ENCODE results near the gene KRTAP10-6. TPM values are rescaled to one million over a fixed set of nuclear protein-coding genes. Genes with fewer than 3 reads are reported as not detected.
"Not testable (repeated sequence)": the region's sequence is repeated elsewhere in the genome, so short reads cannot be mapped to it uniquely, and the experiment has no call there.

KRTAP10-6 gene
- total RNA-seq, result not detected

- POLR2A ChIA-PET, result no interaction called here
- CTCF ChIA-PET, result no interaction called here
Observed at GRCh38 chr21:44592446-44593311, at the start of gene KRTAP10-6. Gene KRTAP10-6, minus strand, starts transcription at chr21:44592505. Its CDS starts 21 bp downstream, at chr21:44592484.

DNA sequence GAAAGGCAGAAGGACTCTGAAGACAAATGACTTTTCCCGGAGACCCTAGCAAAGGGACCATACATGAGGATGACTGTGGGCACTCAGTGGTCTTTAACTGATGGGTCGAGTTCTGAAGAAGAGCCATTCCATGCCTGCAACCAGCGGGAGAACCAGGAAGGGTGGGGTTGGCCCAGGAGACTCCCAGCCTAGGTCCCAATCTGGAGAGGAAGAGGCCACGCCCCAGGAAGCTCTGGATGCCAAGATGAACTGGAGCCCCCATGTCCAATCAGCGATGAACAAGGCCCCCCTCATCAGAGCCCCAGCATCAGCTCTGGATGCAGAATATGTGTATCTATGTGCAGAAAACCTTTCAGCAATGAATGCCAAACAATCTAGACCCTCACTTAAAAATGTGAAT lies 48.5 kb upstream of the KRTAP10-6 start:
- CTCF ChIA-PET, result no interaction called here
- POLR2A ChIA-PET, result no interaction called here

DNA sequence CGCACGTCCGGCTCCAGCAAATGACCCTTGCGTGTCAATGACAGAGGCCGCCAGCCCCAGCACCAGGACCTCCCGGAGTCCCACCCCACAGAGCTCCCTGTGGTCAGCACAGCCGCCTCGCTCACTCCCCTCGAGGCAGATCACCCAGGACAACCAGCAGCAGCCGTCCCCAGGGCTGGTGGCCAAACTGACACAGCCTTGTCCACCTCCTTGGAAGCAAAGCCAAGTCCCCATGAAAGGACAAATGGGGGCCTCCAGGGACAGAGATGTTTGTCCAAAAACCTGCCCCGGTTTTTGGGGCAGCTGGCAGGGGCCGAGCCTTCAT lies 47.0 kb upstream of the KRTAP10-6 start:
- CTCF ChIA-PET, result no interaction called here
- POLR2A ChIA-PET, result no interaction called here

DNA sequence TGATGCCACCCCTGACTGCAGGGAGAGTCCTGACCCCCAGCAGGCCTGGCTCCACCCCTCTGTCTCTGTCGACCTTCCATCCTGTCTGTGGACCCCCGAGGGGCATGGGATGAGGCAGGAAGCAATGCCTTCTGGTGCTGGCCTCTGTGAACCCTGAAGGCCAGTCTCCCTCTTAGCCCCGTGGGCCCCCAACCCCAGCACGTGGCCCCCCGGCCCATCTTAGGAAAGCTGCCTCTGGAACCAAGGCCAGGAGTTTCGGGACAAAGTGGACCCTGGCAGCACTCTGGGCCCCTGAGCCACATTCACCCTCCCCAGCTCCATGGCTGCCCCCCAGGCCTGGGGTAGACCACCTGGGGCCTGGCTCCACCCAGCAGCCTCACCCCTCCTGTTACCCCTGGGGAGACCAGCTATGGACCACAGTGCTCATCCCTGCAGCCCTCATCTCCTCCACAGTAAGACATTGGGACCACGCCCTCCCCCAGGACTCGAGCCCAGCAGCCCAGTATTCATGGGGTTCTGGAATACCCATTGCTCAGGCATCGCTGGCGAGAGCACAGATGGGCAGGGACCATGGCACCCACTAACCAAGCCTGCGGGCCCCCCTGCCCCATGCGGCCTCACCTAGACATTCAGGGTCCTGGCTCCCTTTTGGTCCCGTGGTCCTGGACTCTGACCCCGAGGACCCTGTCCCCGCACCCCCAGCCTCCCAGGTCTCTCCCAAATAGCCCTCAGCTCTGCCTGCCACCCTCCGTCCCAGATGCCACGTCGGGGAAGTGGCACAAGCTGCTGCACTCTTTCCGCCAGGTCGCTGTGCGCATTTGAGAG lies 46.4 kb upstream of the KRTAP10-6 start:
- CTCF ChIA-PET, POLR2A ChIA-PET: not testable (repeated sequence)

- POLR2A ChIA-PET, CTCF ChIA-PET: not testable (repeated sequence)
Observed at GRCh38 chr21:44637851-44638348, 45.6 kb upstream of the KRTAP10-6 start.

DNA sequence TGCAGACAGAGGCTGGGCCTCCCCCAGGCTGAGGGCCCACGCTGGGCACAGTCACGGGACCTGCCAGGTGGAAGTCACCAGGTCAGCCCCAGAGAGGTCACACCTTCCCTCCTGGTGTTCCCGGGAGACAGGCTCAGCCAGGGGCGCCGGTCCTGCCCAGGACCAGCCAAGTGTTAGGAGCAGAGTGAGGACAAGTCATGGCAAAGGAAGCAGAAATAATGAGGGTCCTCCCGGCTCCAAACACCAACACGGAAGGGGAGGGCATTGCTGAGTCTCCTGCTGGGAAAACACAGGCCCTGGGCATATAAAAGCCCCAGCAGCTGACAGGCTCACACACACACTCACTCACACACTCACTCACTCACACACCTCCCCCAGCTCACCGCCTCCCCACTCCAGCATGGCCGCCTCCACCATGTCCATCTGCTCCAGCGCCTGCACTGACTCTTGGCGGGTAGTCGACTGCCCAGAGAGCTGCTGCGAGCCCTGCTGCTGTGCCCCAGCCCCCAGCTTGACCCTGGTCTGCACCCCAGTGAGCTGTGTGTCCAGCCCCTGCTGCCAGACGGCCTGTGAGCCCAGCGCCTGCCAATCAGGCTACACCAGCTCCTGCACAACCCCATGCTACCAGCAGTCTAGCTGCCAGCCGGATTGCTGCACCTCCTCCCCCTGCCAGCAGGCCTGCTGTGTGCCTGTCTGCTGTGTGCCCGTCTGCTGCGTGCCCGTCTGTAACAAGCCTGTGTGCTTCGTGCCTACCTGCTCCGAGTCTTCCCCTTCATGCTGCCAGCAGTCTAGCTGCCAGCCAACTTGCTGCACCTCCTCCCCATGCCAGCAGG lies 44.9 kb upstream of the KRTAP10-6 start, which contains the start of gene KRTAP10-10:
Gene KRTAP10-10 (plus strand): TSS at position 339 of the 833 bp plus-strand sequence. CDS start 62 bp downstream, at position 401.
- ChIA-PET POLR2A (no interaction called here), CTCF (no interaction called here)

DNA sequence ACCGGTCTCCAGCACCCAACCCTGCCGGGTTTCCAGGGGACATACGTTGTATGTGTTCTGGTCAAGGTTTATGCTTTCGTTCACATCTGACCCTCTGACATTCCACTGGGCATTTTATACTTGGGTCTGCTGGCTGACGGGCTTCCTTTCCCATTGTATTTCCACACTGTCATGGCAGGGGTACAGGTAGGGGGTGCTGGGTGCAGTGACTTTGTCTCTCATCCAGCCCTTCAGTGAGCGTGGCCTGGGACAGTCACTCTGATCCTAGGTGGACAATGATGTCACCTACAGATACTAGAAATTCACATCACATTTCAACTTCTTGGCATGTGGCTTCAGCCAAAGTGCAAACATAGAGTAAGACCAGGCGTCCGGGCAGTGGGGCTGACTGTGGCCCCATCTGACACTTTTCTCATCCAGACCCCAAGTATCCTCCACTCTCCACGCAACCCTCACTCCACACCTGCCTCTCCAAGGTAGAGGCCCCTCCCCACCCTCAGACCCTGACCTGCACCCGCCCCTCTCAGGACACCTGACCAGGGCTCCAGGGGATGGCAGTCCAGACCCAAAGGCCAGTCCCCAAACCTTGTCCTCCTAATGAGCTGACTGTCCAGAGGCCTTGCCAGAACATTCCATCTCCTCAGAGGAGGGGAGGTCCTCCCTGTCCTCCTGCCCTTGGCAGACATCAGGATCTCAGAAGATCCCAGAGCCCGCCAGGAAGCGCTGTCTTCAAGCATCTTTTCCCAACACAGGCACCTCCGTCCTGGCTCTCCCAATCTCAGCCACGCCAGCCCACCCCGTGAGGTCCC lies 44.1 kb upstream of the KRTAP10-6 start:
- ChIA-PET POLR2A (no interaction called here), CTCF (no interaction called here)

- ChIA-PET CTCF (no interaction called here), POLR2A (no interaction called here)
Observed at GRCh38 chr21:44632067-44632466, 39.8 kb upstream of the KRTAP10-6 start.

DNA sequence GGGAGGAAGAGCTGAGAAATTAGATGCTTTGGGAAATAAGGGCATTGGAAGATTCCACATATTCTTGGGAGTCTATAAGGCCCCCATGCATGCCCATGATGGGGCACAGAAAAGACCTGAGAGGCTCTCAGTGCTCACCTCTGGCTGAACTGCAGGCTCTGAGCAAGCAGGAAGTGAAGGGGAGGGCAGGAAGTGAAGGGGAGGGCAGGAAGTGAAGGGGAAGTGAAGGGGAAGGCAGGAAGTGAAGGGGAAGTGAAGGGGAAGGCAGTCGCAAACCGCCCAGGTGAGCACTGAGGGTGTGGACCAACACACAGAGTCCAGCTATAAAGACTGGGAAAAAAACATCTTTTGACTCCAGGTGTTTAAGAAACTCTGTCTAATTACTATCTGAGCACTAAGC lies 38.1 kb upstream of the KRTAP10-6 start:
- POLR2A ChIA-PET, result no interaction called here
- CTCF ChIA-PET, result no interaction called here

DNA sequence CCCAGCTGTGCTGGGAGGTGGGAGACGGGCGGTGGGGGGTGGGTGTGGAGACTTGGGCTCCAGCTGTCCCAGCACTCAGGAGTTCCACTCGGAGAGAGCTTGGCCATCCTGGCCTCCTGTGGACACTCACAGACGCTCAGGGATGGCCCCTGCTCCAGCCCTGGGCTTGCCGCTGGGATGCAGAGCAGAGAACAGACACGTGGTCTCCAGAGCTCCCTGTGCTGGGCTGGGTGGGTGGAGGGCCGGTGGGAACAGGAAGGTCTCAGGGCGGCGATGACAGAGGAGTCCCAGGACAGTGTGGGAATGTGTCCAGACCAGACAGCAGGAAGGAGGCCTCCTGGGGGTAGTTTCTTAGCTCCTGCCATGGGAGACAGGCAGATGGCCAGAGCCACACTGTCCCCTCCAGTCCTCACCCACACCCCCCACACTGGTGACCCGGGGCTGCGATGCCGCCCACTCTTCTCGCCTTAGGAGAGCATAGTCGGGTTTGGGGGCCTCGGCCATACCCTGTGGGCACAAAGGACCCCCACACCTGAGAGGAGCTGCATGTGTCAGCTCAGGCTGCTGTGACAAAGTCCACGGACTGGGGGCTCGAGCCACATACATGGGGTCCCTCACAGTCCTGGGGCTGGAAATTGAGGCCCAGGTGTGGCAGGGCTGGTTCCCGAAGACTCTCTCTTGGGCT lies 36.5 kb upstream of the KRTAP10-6 start:
- ChIA-PET POLR2A (no interaction called here), CTCF (no interaction called here)

DNA sequence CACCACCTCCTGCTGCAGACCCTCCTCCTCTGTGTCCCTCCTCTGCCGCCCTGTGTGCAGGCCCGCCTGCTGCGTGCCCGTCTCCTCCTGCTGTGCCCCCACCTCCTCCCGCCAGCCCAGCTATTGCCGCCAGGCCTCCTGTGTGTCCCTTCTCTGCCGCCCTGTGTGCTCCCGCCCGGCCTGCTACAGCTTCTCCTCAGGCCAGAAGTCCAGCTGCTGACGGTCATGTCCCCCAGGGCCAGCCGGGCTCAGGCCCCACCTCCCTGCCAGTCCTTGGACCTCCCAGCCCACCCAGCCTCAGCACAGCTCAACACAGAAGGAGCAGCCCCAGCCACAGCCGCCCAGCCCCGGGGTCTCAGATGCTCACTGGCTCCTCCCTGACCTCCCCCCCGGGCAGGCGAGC lies 35.5 kb upstream of the KRTAP10-6 start:
- CTCF ChIA-PET, POLR2A ChIA-PET: not testable (repeated sequence)

GRCh38 chr21:44627181-44627822 lies 35.0 kb upstream of the KRTAP10-6 start:
- POLR2A ChIA-PET, CTCF ChIA-PET: not testable (repeated sequence)

GRCh38 chr21:44626673-44627143 lies 34.4 kb upstream of the KRTAP10-6 start, which contains the start of gene KRTAP10-9:
Gene KRTAP10-9, plus strand, starts transcription at chr21:44627093. Its CDS starts 79 bp downstream, at chr21:44627172.
- POLR2A ChIA-PET, result no interaction called here
- CTCF ChIA-PET, result no interaction called here

GRCh38 chr21:44626262-44626661 lies 34.0 kb upstream of the KRTAP10-6 start:
- POLR2A ChIA-PET, result no interaction called here

DNA sequence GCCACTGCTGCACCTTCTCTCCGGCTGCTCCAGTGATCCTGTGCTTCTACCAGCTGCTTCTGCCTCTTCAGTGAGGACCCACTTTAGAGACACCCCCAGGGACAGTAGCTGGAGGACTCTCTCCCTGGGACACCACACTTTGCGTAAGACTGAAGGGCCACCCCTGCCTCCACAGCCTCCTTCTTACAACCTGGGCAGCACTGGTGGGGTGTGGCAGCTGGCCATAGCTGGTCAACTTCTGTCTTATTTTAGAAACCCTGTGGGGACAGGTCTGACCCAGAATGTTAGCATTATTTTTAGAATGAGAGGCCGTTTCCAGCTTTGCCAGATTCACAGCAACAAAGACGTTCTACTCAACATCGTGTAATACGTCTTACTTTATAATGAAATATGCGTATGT lies 33.5 kb upstream of the KRTAP10-6 start:
- ChIA-PET CTCF (no interaction called here), POLR2A (no interaction called here)

More at GRCh38 chr21:44626262-44626661, 34.0 kb upstream of the KRTAP10-6 start:
- CTCF ChIA-PET, result no interaction called here

GRCh38 chr21:44623575-44623974 lies 31.3 kb upstream of the KRTAP10-6 start:
- CTCF ChIA-PET, result no interaction called here
- POLR2A ChIA-PET, result no interaction called here

GRCh38 chr21:44619886-44620285 lies 27.6 kb upstream of the KRTAP10-6 start:
- CTCF ChIA-PET, result no interaction called here
- POLR2A ChIA-PET, result no interaction called here

- ChIA-PET POLR2A (no interaction called here), CTCF (no interaction called here)
Observed at GRCh38 chr21:44618909-44619308, 26.6 kb upstream of the KRTAP10-6 start.

All from activated CD8-positive, alpha-beta memory T cell treated with anti-CD3 and anti-CD28 coated beads for 36 hours (primary cell).